Spleen (tissue), 11 donors: ENCODE data around the gene FAF1. TPM values are rescaled to one million over a fixed set of nuclear protein-coding genes. Genes with fewer than 3 reads are reported as not detected.

Experiments
- DNase-seq: peaks from one replicate; pipeline ENCODE4 v3.0.0-alpha.2; 2020
- H3K27ac ChIP-seq, 8 donors: fragments of 200-600 bp; sonication (generic) in 7 of 8; 1 replicate in 4 of 8; 2 replicates in 4 of 8; pipeline versions ENCODE4 v1.5.0 to v1.8.0; 2016 to 2021; ENCODE audit warnings: inconsistent platforms in 4 of 8, mild to moderate bottlenecking in 4 of 8, moderate library complexity in 1 of 8
- H3K27me3 ChIP-seq, 7 donors: fragments of 200-600 bp; sonication (generic) in 6 of 7; replicated peaks in 1 of 7; 1 replicate in 4 of 7; 2 replicates in 3 of 7; pipeline versions ENCODE4 v1.5.0 to v1.8.0; 2016 to 2021; ENCODE audit warnings: inconsistent platforms in 3 of 7, mild to moderate bottlenecking in 1 of 7
- H3K36me3 ChIP-seq, 6 donors: fragments of 200-600 bp; sonication (generic) in 5 of 6; 1 replicate in 4 of 6; 2 replicates in 2 of 6; pipeline versions ENCODE4 v1.5.0 to v1.8.0; 2016 to 2021; ENCODE audit warnings: inconsistent platforms in 2 of 6
- H3K4me1 ChIP-seq, 6 donors: fragments of 200-600 bp; sonication (generic) in 5 of 6; 1 replicate in 3 of 6; 2 replicates in 3 of 6; pipeline versions ENCODE4 v1.5.0 to v1.8.0; 2016 to 2021; ENCODE audit warnings: inconsistent platforms in 3 of 6
- H3K4me3 ChIP-seq, 8 donors: fragments of 200-600 bp; sonication (generic) in 7 of 8; 1 replicate in 4 of 8; 2 replicates in 4 of 8; pipeline versions ENCODE4 v1.5.0 to v1.8.0; 2016 to 2021; ENCODE audit warnings: inconsistent platforms in 4 of 8, mild to moderate bottlenecking in 4 of 8, moderate library complexity in 2 of 8
- H3K9me3 ChIP-seq, 8 donors: fragments of 200-600 bp; sonication (generic) in 7 of 8; 1 replicate in 4 of 8; 2 replicates in 4 of 8; pipeline versions ENCODE4 v1.5.0 to v1.8.0; 2016 to 2021; ENCODE audit warnings: inconsistent platforms in 4 of 8
- CTCF ChIP-seq, 11 experiments: fragments of 200-600 bp in 7 of 11; fragments of 450-650 bp in 4 of 11; sonication (generic) in 4 of 11; IDR thresholded peaks in 8 of 11; conservative IDR thresholded peaks in 3 of 11; 1 replicate in 7 of 11; 2 replicates in 4 of 11; pipeline versions ENCODE4 v1.4.0 to v1.8.0; 2016 to 2021; ENCODE audit warnings: antibody characterized with exemption in 11 of 11, inconsistent platforms in 4 of 11, mild to moderate bottlenecking in 1 of 11
- POLR2A ChIP-seq, 3 donors: fragments of 450-650 bp; IDR thresholded peaks; one replicate each; pipeline ENCODE4 v1.5.1; 2017; ENCODE audit warnings: antibody characterized with exemption in 3 of 3, mild to moderate bottlenecking in 1 of 3
- POLR2AphosphoS5 ChIP-seq, 3 donors: sonication (generic); formaldehyde crosslinking; IDR thresholded peaks; one replicate each; pipeline ENCODE4 v1.5.1; 2017; ENCODE audit warnings: antibody characterized with exemption in 3 of 3
- WGBS, 5 donors: extraction: QIAGEN DNeasy Blood & Tissue Kit in 3 of 5; methylation state at CpG; one replicate each; pipeline versions ENCODE4 v1.1.5 to v1.1.7; 2013 to 2018; 5-methylcytosine and 5-hydroxymethylcytosine counted together
- intact Hi-C: fragments of 100-400 bp; cut with DNase I; formaldehyde crosslinking; loops from one replicate; pipeline ENCODE4 v1.15.0; 2023; ENCODE audit warnings: low total_unique reads
- polyA plus RNA-seq, 3 donors: library from polyadenylated mRNA; stranded (reverse); fragments of 200-250 nt; gene quantifications; one replicate each; pipeline ENCODE4 v1.2.1, GENCODE V29; 2013
- total RNA-seq, 7 donors: library from RNA; depleted of rRNA in 3 of 7; stranded (reverse); fragments of >200 nt in 3 of 7; fragmentation: NEBNext Ultra II Directional in 4 of 7; extraction: Animal tissue kit (Norgen Biotek cat#: 25700) in 4 of 7; gene quantifications; one replicate each; pipeline versions ENCODE4 v1.1.0 to v1.2.1, GENCODE V29; 2016 to 2021
- donor health status: healthy with polysubstance abuse.
- donor health status: DM: no; HTN: no; CAD: no; lungs with moderate emphysema.
- donor health status: DM: no; HTN: no; CAD: no.
- donor health status: Bipolar disorder and iron deficiency.
- donor health status: healthy.
- donor health status: DM: no; HTN: no; CAD: no.
- donor health status: DM: yes; HTN: yes; CAD: no.

FAF1 gene
- total and polyA plus RNA-seq, 10 donors = 16.7 to 58.7 (median 40.0) TPM

- intact Hi-C loops = no loop called here
- H3K9me3 ChIP-seq = peaks cover 0 to 3% (median 0%) of the 10 kb centered on the region in 8 donors
- no peak overlapping the region for H3K27ac ChIP-seq
- H3K27me3 ChIP-seq = peaks cover 17 to 100% (median 100%) of the 10 kb centered on the region in 7 donors
- TF ChIP-seq CTCF (IDR thresholded peaks at IDR 0.05 in 8 of 11, conservative IDR thresholded peaks at IDR 0.05 in 3 of 11) (no peak), POLR2A (IDR thresholded peaks at IDR 0.05) (no peak), POLR2AphosphoS5 (IDR thresholded peaks at IDR 0.05) (no peak)
- no peaks in the 10 kb centered on the region for H3K36me3 ChIP-seq
- no peak for DNase-seq
- peaks cover 22 to 57% (median 53%) of the 10 kb centered on the region in 6 donors for H3K4me1 ChIP-seq
- WGBS, 5 donors = 4 to 13% (median 6%) methylated on average over 40 to 44 of the region's 44 CpGs
- peak overlapping the region in 2 of 8 donors; percentile 0 to 37 for H3K4me3 ChIP-seq
Observed at GRCh38 chr1:50427086-50427817, 532.8 kb downstream of the FAF1 start.

GRCh38 chr1:50426702-50427085 is 533.4 kb downstream of the FAF1 start:
- peak overlapping the region in 2 of 8 donors; percentile 0 to 4 for H3K4me3 ChIP-seq
- no peak for TF ChIP-seq CTCF (IDR thresholded peaks at IDR 0.05 in 8 of 11, conservative IDR thresholded peaks at IDR 0.05 in 3 of 11)
- TF ChIP-seq POLR2AphosphoS5 (IDR thresholded peaks at IDR 0.05) = no peak
- no peak for TF ChIP-seq POLR2A (IDR thresholded peaks at IDR 0.05)
- no peaks in the 10 kb centered on the region for H3K36me3 ChIP-seq
- H3K27me3 ChIP-seq = peaks cover 17 to 100% (median 100%) of the 10 kb centered on the region in 7 donors
- peaks cover 22 to 63% (median 56%) of the 10 kb centered on the region in 6 donors for H3K4me1 ChIP-seq
- intact Hi-C loops = no loop called here
- no peak overlapping the region for H3K27ac ChIP-seq
- H3K9me3 ChIP-seq = peaks cover 0 to 3% (median 0%) of the 10 kb centered on the region in 8 donors
- DNase-seq = no peak
- WGBS, 5 donors = 3 to 10% (median 4%) methylated on average over 20 to 28 of the region's 28 CpGs

GRCh38 chr1:50426108-50426700 is 533.9 kb downstream of the FAF1 start:
- H3K27me3 ChIP-seq = peaks cover 15 to 100% (median 100%) of the 10 kb centered on the region in 7 donors
- peak overlapping the region in 1 of 8 donors; percentile 66 for H3K4me3 ChIP-seq
- peaks cover 22 to 68% (median 58%) of the 10 kb centered on the region in 6 donors for H3K4me1 ChIP-seq
- intact Hi-C loops = no loop called here
- no peak overlapping the region for H3K27ac ChIP-seq
- no peaks in the 10 kb centered on the region for H3K36me3 ChIP-seq
- no peak for DNase-seq
- 12 to 20% (median 17%) methylated on average over 12 to 20 of the region's 20 CpGs for WGBS, 5 donors
- TF ChIP-seq POLR2A (IDR thresholded peaks at IDR 0.05) = no peak
- TF ChIP-seq CTCF (IDR thresholded peaks at IDR 0.05 in 8 of 11, conservative IDR thresholded peaks at IDR 0.05 in 3 of 11) = no peak
- TF ChIP-seq POLR2AphosphoS5 (IDR thresholded peaks at IDR 0.05) = no peak
- peaks cover 0 to 3% (median 0%) of the 10 kb centered on the region in 8 donors for H3K9me3 ChIP-seq
